Measurements from ENCODE around the gene NEU1. TPM values are rescaled to one million over a fixed set of nuclear protein-coding genes. Genes with fewer than 3 reads are reported as not detected.

Gene NEU1
- total RNA-seq, 3 donors from 2014 or later (not counting 1 experiment from before 2014, with no cell fraction given), result 36.1 to 69.6 (median 51.5) TPM

DNA sequence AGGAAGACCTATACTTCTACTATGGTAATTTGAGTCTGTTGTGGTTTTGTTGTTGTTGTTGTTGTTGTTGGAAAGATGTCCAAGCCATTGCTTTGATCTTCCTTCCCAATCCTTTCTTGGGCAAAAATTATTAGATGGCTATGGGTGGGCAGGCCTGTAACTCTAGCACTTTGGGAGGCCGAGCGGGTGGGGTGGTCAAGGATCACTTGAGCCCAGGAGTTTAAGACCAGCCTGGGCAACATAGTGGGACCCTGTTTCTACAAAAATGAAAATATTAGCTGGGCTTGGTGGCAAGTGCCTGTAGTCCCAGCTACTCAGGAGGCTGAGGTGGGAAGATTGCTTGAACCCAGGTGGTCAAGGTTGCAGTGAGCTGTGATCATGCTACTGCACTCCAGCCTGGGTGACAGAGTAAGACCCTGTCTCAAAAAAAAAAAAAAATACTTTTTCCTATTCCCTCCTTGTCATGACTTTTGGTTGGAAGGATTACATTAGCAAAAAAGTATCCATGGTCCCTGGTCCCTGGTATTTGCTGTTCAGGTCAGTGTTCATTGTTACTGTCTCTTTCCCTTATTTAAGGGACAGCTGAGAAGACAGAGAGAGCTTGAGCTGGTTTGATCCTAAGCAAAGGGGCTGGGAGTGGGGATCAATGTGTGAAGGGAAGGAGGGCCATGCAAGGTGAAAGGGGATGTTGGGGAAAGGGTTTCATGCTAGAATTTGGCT, 11.7 kb downstream of the NEU1 start:
- Mint-ChIP-seq H3K36me3 (no peaks in the 10 kb centered on the region), H3K27me3 (ENCODE audit: low read depth in 2 of 2) (no peaks in the 10 kb centered on the region), H3K27ac (no peak overlapping the region), H3K4me1 (no peaks in the 10 kb centered on the region), H3K4me3 (no peak overlapping the region), H3K9me3 (no peaks in the 10 kb centered on the region)
- DNase-seq (no peak), ATAC-seq (no peak)
- H3K4me1 ChIP-seq (ENCODE audit: control insufficient read depth, insufficient read depth, low read length), result no peaks in the 10 kb centered on the region
- H3K27ac ChIP-seq (ENCODE audit: low read length), result no peak overlapping the region
- no peak overlapping the region for H3K4me3 ChIP-seq (ENCODE audit: low read length)
- no peaks in the 10 kb centered on the region for H3K9me3 ChIP-seq (ENCODE audit: control insufficient read depth, insufficient read depth, low read length)
- H3K36me3 ChIP-seq (ENCODE audit: control insufficient read depth, insufficient read depth, low read length), result no peaks in the 10 kb centered on the region
- 94% methylated on average over 2 of the region's 2 CpGs for WGBS (ENCODE audit: insufficient coverage)
- intact Hi-C loops (cut with micrococcal nuclease), result no loop called here
- no peaks in the 10 kb centered on the region for H3K27me3 ChIP-seq (ENCODE audit: control insufficient read depth, insufficient read depth, low read length)
- TF ChIP-seq, protein P1, sequence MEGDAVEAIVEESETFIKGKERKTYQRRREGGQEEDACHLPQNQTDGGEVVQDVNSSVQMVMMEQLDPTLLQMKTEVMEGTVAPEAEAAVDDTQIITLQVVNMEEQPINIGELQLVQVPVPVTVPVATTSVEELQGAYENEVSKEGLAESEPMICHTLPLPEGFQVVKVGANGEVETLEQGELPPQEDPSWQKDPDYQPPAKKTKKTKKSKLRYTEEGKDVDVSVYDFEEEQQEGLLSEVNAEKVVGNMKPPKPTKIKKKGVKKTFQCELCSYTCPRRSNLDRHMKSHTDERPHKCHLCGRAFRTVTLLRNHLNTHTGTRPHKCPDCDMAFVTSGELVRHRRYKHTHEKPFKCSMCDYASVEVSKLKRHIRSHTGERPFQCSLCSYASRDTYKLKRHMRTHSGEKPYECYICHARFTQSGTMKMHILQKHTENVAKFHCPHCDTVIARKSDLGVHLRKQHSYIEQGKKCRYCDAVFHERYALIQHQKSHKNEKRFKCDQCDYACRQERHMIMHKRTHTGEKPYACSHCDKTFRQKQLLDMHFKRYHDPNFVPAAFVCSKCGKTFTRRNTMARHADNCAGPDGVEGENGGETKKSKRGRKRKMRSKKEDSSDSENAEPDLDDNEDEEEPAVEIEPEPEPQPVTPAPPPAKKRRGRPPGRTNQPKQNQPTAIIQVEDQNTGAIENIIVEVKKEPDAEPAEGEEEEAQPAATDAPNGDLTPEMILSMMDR (IDR thresholded peaks at IDR 0.05), result no peak

DNA sequence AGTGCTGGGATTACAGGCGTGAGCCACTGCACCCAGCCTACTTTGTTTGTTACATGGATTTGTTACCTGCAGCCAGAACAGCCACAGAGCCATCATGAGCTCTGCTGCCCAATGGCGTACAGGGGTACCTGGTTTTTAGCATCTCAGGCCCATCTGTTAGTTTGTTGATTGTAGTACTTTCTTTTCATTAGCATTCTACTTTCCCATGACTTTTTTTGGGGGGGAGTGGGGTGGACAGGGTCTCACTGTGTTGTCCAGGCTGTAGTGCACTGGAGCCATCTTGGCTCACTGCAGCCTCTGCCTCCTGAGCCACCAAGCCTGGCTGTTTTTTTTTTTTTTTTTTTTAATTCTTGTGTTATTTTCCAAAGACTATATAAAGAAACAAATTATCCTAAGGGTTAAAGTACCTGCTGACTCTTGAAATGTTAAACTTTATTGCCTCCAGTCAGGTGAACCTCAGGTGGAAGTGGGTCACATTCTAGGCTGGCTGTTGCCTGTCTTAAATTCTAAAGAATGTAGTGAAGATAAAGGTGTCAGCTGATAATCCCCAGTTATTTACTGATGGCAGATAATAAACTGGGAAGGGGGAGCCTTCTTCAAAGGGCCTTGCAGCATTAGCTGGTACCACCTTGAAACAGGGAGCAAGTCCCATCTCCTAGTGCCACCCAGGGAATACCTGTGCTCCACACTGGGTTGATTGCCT, 15.2 kb downstream of the NEU1 start:
- DNase-seq (no peak), ATAC-seq (no peak)
- Histone ChIP-seq H3K4me1 (ENCODE audit: control insufficient read depth, insufficient read depth, low read length) (no peaks in the 10 kb centered on the region), H3K9me3 (ENCODE audit: control insufficient read depth, insufficient read depth, low read length) (no peaks in the 10 kb centered on the region), H3K4me3 (ENCODE audit: low read length) (no peak overlapping the region), H3K27ac (ENCODE audit: low read length) (no peak overlapping the region), H3K27me3 (ENCODE audit: control insufficient read depth, insufficient read depth, low read length) (no peaks in the 10 kb centered on the region), H3K36me3 (ENCODE audit: control insufficient read depth, insufficient read depth, low read length) (no peaks in the 10 kb centered on the region)
- Mint-ChIP-seq H3K27me3 (ENCODE audit: low read depth in 2 of 2) (no peaks in the 10 kb centered on the region), H3K4me1 (no peaks in the 10 kb centered on the region), H3K27ac (no peak overlapping the region), H3K4me3 (no peak overlapping the region), H3K36me3 (no peaks in the 10 kb centered on the region), H3K9me3 (no peaks in the 10 kb centered on the region)
- WGBS (ENCODE audit: insufficient coverage), result 94% methylated on average over 2 of the region's 2 CpGs
- TF ChIP-seq, protein P1 (IDR thresholded peaks at IDR 0.05), result no peak
- intact Hi-C loops (cut with micrococcal nuclease), result no loop called here

DNA sequence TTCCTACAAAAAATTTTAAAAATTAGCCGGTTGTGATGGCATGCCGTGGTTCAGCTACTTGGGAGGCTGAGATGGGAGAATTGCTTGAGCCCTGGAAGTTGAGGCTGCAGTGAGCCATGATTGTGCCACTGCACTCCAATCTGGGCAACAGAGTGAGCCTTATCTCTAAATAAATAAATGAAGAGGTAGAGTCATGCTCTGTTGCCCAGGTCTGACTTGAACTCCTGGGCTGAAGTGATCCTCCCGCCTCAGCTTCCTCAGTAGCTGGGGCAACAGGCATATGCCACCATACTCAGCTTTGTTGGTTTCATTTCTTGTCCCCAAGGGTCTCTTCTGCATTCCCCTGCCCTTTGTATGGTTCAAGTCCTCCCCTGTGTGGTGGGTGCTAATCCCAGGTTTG, 18.1 kb downstream of the NEU1 start:
- TF ChIP-seq, protein P1 (IDR thresholded peaks at IDR 0.05), result no peak
- no peak overlapping the region for H3K4me3 Mint-ChIP-seq
- H3K36me3 ChIP-seq (ENCODE audit: control insufficient read depth, insufficient read depth, low read length), result peaks cover 9% of the 10 kb centered on the region
- H3K9me3 Mint-ChIP-seq, result no peaks in the 10 kb centered on the region
- H3K27ac ChIP-seq (ENCODE audit: low read length), result no peak overlapping the region
- H3K27ac Mint-ChIP-seq, result no peak overlapping the region
- H3K27me3 Mint-ChIP-seq (ENCODE audit: low read depth in 2 of 2), result no peaks in the 10 kb centered on the region
- no peak for ATAC-seq
- H3K4me1 Mint-ChIP-seq, result no peaks in the 10 kb centered on the region
- no peak for DNase-seq
- no peaks in the 10 kb centered on the region for H3K27me3 ChIP-seq (ENCODE audit: control insufficient read depth, insufficient read depth, low read length)
- no peaks in the 10 kb centered on the region for H3K4me1 ChIP-seq (ENCODE audit: control insufficient read depth, insufficient read depth, low read length)
- H3K9me3 ChIP-seq (ENCODE audit: control insufficient read depth, insufficient read depth, low read length), result no peaks in the 10 kb centered on the region
- no peak overlapping the region for H3K4me3 ChIP-seq (ENCODE audit: low read length)
- 94% methylated on average over 3 of the region's 3 CpGs for WGBS (ENCODE audit: insufficient coverage)
- peaks cover 1% of the 10 kb centered on the region for H3K36me3 Mint-ChIP-seq
- intact Hi-C loops (cut with micrococcal nuclease), result no loop called here
